ENCODE measurements around the gene SGSH.

Gene SGSH

GRCh38 chr17:80195141-80195540, 25.0 kb downstream of the SGSH start:
- TF ChIP-seq GLIS3 (CRISPR knock-in tag; IDR thresholded peaks at IDR 0.05) (no peak), ZFP3 (CRISPR knock-in tag; IDR thresholded peaks at IDR 0.05) (no peak), ZNF70 (CRISPR knock-in tag; IDR thresholded peaks at IDR 0.05) (no peak), ESRRG (CRISPR knock-in tag; IDR thresholded peaks at IDR 0.05) (no peak), POU6F1 (CRISPR knock-in tag; IDR thresholded peaks at IDR 0.05; ENCODE audit: borderline replicate concordance, low read depth) (no peak)
- ATAC-seq = no peak

- no peak for ATAC-seq
- TF ChIP-seq PATZ1 (CRISPR knock-in tag; IDR thresholded peaks at IDR 0.05; ENCODE audit: borderline replicate concordance) = no peak
Measured at GRCh38 chr17:80191865-80192661, 28.1 kb downstream of the SGSH start.

- ATAC-seq = no peak
Measured at GRCh38 chr17:80191192-80191591, 28.9 kb downstream of the SGSH start.

GRCh38 chr17:80190716-80191115, 29.4 kb downstream of the SGSH start:
- ATAC-seq = no peak
- TF ChIP-seq ISL1 (CRISPR knock-in tag; IDR thresholded peaks at IDR 0.05) = no peak
- no peak for TF ChIP-seq CSDC2 (CRISPR knock-in tag; IDR thresholded peaks at IDR 0.05)
- no peak for TF ChIP-seq TCF4 (CRISPR knock-in tag; IDR thresholded peaks at IDR 0.05; ENCODE audit: borderline replicate concordance)
- TF ChIP-seq ZC3H10 (CRISPR knock-in tag; IDR thresholded peaks at IDR 0.05) = no peak
- TF ChIP-seq TOX (CRISPR knock-in tag; IDR thresholded peaks at IDR 0.05; ENCODE audit: borderline replicate concordance) = no peak
- TF ChIP-seq ZNF8 (CRISPR knock-in tag; IDR thresholded peaks at IDR 0.05) = no peak
- no peak for TF ChIP-seq SNAI2 (CRISPR knock-in tag; IDR thresholded peaks at IDR 0.05)
- TF ChIP-seq GLIS3 (CRISPR knock-in tag; IDR thresholded peaks at IDR 0.05) = no peak
- no peak for TF ChIP-seq ZNF70 (CRISPR knock-in tag; IDR thresholded peaks at IDR 0.05)
- no peak for TF ChIP-seq ZFP30 (CRISPR knock-in tag; IDR thresholded peaks at IDR 0.05)
- TF ChIP-seq ZNF565 (CRISPR knock-in tag; conservative IDR thresholded peaks at IDR 0.05; ENCODE audit: low read depth) = no peak
- TF ChIP-seq PATZ1 (CRISPR knock-in tag; IDR thresholded peaks at IDR 0.05; ENCODE audit: borderline replicate concordance) = no peak
- TF ChIP-seq PPARA (CRISPR knock-in tag; IDR thresholded peaks at IDR 0.05; ENCODE audit: borderline replicate concordance) = no peak
- TF ChIP-seq CREB5 (CRISPR knock-in tag; IDR thresholded peaks at IDR 0.05; ENCODE audit: low read depth) = no peak
- no peak for TF ChIP-seq RARB (CRISPR knock-in tag; IDR thresholded peaks at IDR 0.05)
- no peak for TF ChIP-seq ARNTL (CRISPR knock-in tag; IDR thresholded peaks at IDR 0.05; ENCODE audit: borderline replicate concordance, low read depth)

More at GRCh38 chr17:80191192-80191591, 28.9 kb downstream of the SGSH start:
- no peak for TF ChIP-seq ESRRG (CRISPR knock-in tag; IDR thresholded peaks at IDR 0.05)
- no peak for TF ChIP-seq ZNF8 (CRISPR knock-in tag; IDR thresholded peaks at IDR 0.05)
- TF ChIP-seq ARNTL (CRISPR knock-in tag; IDR thresholded peaks at IDR 0.05; ENCODE audit: borderline replicate concordance, low read depth) = no peak
- TF ChIP-seq POU6F1 (CRISPR knock-in tag; IDR thresholded peaks at IDR 0.05; ENCODE audit: borderline replicate concordance, low read depth) = no peak
- TF ChIP-seq BACH2 (CRISPR knock-in tag; IDR thresholded peaks at IDR 0.05; ENCODE audit: borderline replicate concordance) = no peak

Data from SK-N-SH treated with all-trans-retinoic acid at 6 μM for 48 hours (cell line).